GM12878 (cell line): ENCODE measurements around the gene GTPBP6. TPM values are rescaled to one million over a fixed set of nuclear protein-coding genes. Genes with fewer than 3 reads are reported as not detected.

ENCODE experiments used
- ATAC-seq: fragments of 200-7000 bp; cut with Tn5 transposase; 3 replicates; pipeline ENCODE4 v1.9.1; 2020; ENCODE audit warnings: mild to moderate bottlenecking, moderate library complexity
- BruUV-seq: library from RNA; stranded (reverse); fragments of 400-500 nt; replicated peaks from 2 replicates; lab custom pipeline; 2021; lab: Mats Ljungman, UMichigan
- CTCF ChIA-PET: fragments of 300-600 bp; sonication (Branson Sonifier 250); formaldehyde crosslinking; extraction: SDS; loops from one replicate; lab custom pipeline; 2021; ENCODE audit warnings: inconsistent platforms; lab: Yijun Ruan, JAX
- POLR2A ChIA-PET: fragments of 350-600 bp; formaldehyde crosslinking; extraction: SDS; loops from one replicate; lab custom pipeline; 2021; ENCODE audit warnings: inconsistent platforms; lab: Charles Lee
- RAD21 ChIA-PET: fragments of 300-600 bp; sonication (Branson Sonifier 250); formaldehyde crosslinking; loops from one replicate; lab custom pipeline; 2023; ENCODE audit warnings: antibody characterized with exemption; ENCODE audit not compliant: unreplicated experiment; lab: Charles Lee
- SMC1A ChIA-PET: fragments of 300-600 bp; sonication (Branson Sonifier 250); formaldehyde crosslinking; loops from one replicate; lab custom pipeline; 2023; ENCODE audit not compliant: unreplicated experiment, uncharacterized antibody; lab: Charles Lee
- DNase-seq: peaks from one replicate; pipeline ENCODE4 v3.0.0-alpha.2; 2011; ENCODE audit warnings: low read depth, low spot score
- FAIRE-seq: peaks from 3 replicates; lab custom pipeline; 2011; peaks lifted over from hg19 to GRCh38; lab: Jason Lieb, UNC
- H2AFZ ChIP-seq: 2 replicates; pipeline ENCODE4 v1.6.0; 2011; ENCODE audit warnings: low read depth, low read length, control low read depth; ENCODE audit not compliant: control insufficient read depth
- H3K27ac ChIP-seq: 2 replicates; pipeline ENCODE4 v1.5.1; 2011; ENCODE audit warnings: control low read depth; ENCODE audit not compliant: control insufficient read depth, insufficient read depth
- H3K27me3 ChIP-seq, 2 experiments: replicated peaks in 1 of 2; 2 replicates each; pipeline versions ENCODE4 v1.6.0 to v1.6.1; 2011; ENCODE audit warnings: low read length in 1 of 2; ENCODE audit not compliant: control insufficient read depth in 2 of 2, insufficient read depth in 2 of 2
- H3K36me3 ChIP-seq, 2 experiments: 2 replicates each; pipeline ENCODE4 v1.5.1; 2011; ENCODE audit warnings: low read length in 1 of 2; ENCODE audit not compliant: control insufficient read depth in 2 of 2, insufficient read depth in 2 of 2
- H3K4me1 ChIP-seq: 2 replicates; pipeline ENCODE4 v1.6.1; 2011; ENCODE audit warnings: mild to moderate bottlenecking, low read length, moderate library complexity, mixed read lengths; ENCODE audit not compliant: control insufficient read depth, insufficient read depth
- H3K4me2 ChIP-seq: 2 replicates; pipeline ENCODE4 v1.6.0; 2011; ENCODE audit warnings: control low read depth; ENCODE audit not compliant: control insufficient read depth, insufficient read depth
- H3K4me3 ChIP-seq: fragments of 200-600 bp; sonication (generic); 2 replicates; pipeline ENCODE4 v1.5.1; 2016
- H3K79me2 ChIP-seq: 2 replicates; pipeline ENCODE4 v1.6.0; 2011; ENCODE audit warnings: low read length; ENCODE audit not compliant: control insufficient read depth, insufficient read depth
- H3K9ac ChIP-seq: 2 replicates; pipeline ENCODE4 v1.8.0; 2011; ENCODE audit warnings: low read length, control low read depth, mixed read lengths; ENCODE audit not compliant: control insufficient read depth, insufficient read depth
- H3K9me3 ChIP-seq: replicated peaks from 3 replicates; pipeline ENCODE4 v1.5.1; 2011; ENCODE audit warnings: mild to moderate bottlenecking, low read length; ENCODE audit not compliant: control insufficient read depth, insufficient read depth
- H4K20me1 ChIP-seq: 2 replicates; pipeline ENCODE4 v1.6.0; 2011; ENCODE audit not compliant: control insufficient read depth, insufficient read depth
- BACH1 ChIP-seq: fragments of 450-650 bp; IDR thresholded peaks from 2 replicates; pipeline ENCODE4 v1.6.1; 2017; ENCODE audit warnings: mild to moderate bottlenecking, borderline replicate concordance
- CHD2 ChIP-seq: IDR thresholded peaks from 2 replicates; pipeline ENCODE4 v1.6.1; 2011; ENCODE audit warnings: low read depth, low read length, improper control_type of control experiment, borderline replicate concordance
- CREB1 ChIP-seq: IDR thresholded peaks from 2 replicates; pipeline ENCODE4 v1.6.1; 2012; ENCODE audit warnings: low read depth, mild to moderate bottlenecking, inconsistent platforms
- ESRRA ChIP-seq: IDR thresholded peaks from 2 replicates; pipeline ENCODE4 v1.6.1; 2012; ENCODE audit warnings: mild to moderate bottlenecking, low read length, improper control_type of control experiment
- GABPA ChIP-seq: IDR thresholded peaks from 2 replicates; pipeline ENCODE4 v1.6.1; 2014; ENCODE audit warnings: antibody characterized with exemption, low read depth, mild to moderate bottlenecking, inconsistent platforms
- GATAD2B ChIP-seq: fragments of 450-650 bp; conservative IDR thresholded peaks from 2 replicates; pipeline ENCODE4 v1.6.1; 2017; ENCODE audit warnings: low read depth, mild to moderate bottlenecking, moderate library complexity
- HDGF ChIP-seq: fragments of 450-650 bp; IDR thresholded peaks from 2 replicates; pipeline ENCODE4 v1.6.1; 2016; ENCODE audit warnings: antibody characterized with exemption
- MTA3 ChIP-seq: IDR thresholded peaks from 2 replicates; pipeline ENCODE4 v1.6.1; 2012; ENCODE audit warnings: low read length, inconsistent platforms, borderline replicate concordance
- POLR2A ChIP-seq: IDR thresholded peaks from 2 replicates; pipeline ENCODE4 v1.6.1; 2011; ENCODE audit warnings: low read depth, mild to moderate bottlenecking, low read length
- YBX1 ChIP-seq: fragments of 450-650 bp; IDR thresholded peaks from 2 replicates; pipeline ENCODE4 v1.6.1; 2016; ENCODE audit warnings: antibody characterized with exemption
- WGBS: methylation state at CpG from one replicate; pipeline ENCODE4 v1.1.6; 2016; ENCODE audit warnings: low lambda C conversion rate; ENCODE audit not compliant: insufficient replicate concordance, insufficient coverage; ENCODE audit errors: missing lambda C conversion rate; 5-methylcytosine and 5-hydroxymethylcytosine counted together
- in situ Hi-C: fragments of 300-500 bp; cut with MboI; formaldehyde crosslinking; loops from 9 replicates; pipeline ENCODE4 v1.14.3; 2018; ENCODE audit warnings: mixed read lengths
- intact Hi-C: fragments of 100-400 bp; cut with micrococcal nuclease; formaldehyde crosslinking; loops from one replicate; pipeline ENCODE4 v1.14.2; 2022; ENCODE audit not compliant: unreplicated experiment
- polyA plus RNA-seq, 11 experiments: library from polyadenylated mRNA; depleted of rRNA in 4 of 11; unstranded in 6 of 11; stranded (reverse) in 5 of 11; fragments of >200 nt; fragmentation: Nextera tagmentation in 4 of 11; fragmentation: Illumina TruSeq in 1 of 11; extraction: Ambion mirVana in 4 of 11; extraction: Trizol in 1 of 11; gene quantifications; 1 replicate in 1 of 11; 2 replicates in 10 of 11; pipeline versions ENCODE4 v1.2.1 to v1.2.3, GENCODE V29; 2011 to 2016; ENCODE audit warnings: inconsistent platforms in 2 of 11, missing spikeins in 2 of 11, low read depth in 1 of 11
- total RNA-seq, 4 experiments: library from RNA; depleted of rRNA in 3 of 4; stranded (reverse); fragments of >200 nt in 3 of 4; fragmentation: Illumina TruSeq in 1 of 4; extraction: Trizol in 1 of 4; gene quantifications; 2 replicates each; pipeline versions ENCODE4 v1.2.1 to v1.2.3, GENCODE V29; 2013 to 2021
- TF ChIP-seq, protein P1 (sequence below): fragments of 450-650 bp; IDR thresholded peaks from 2 replicates; pipeline ENCODE4 v1.6.1; 2017; ENCODE audit warnings: mild to moderate bottlenecking
- TF ChIP-seq, protein P2 (sequence below): fragments of 450-650 bp; IDR thresholded peaks from 2 replicates; pipeline ENCODE4 v1.6.1; 2017; ENCODE audit warnings: mild to moderate bottlenecking, moderate library complexity
- TF ChIP-seq, protein P3 (sequence below): IDR thresholded peaks from 2 replicates; pipeline ENCODE4 v1.6.1; 2012; ENCODE audit warnings: low read length, inconsistent platforms
- TF ChIP-seq, protein P4 (sequence below): fragments of 450-650 bp; IDR thresholded peaks from 2 replicates; pipeline ENCODE4 v1.6.1; 2017; ENCODE audit warnings: borderline replicate concordance
- TF ChIP-seq, protein P5 (sequence below): fragments of 450-650 bp; IDR thresholded peaks from 2 replicates; pipeline ENCODE4 v1.6.1; 2014; ENCODE audit warnings: mild to moderate bottlenecking

Gene GTPBP6
- total and polyA plus RNA-seq, 10 of the 15 experiments (the other 5 are each of a cell fraction or from before 2014, with no cell fraction given): 0.31 to 71.0 (median 21.1) TPM

DNA sequence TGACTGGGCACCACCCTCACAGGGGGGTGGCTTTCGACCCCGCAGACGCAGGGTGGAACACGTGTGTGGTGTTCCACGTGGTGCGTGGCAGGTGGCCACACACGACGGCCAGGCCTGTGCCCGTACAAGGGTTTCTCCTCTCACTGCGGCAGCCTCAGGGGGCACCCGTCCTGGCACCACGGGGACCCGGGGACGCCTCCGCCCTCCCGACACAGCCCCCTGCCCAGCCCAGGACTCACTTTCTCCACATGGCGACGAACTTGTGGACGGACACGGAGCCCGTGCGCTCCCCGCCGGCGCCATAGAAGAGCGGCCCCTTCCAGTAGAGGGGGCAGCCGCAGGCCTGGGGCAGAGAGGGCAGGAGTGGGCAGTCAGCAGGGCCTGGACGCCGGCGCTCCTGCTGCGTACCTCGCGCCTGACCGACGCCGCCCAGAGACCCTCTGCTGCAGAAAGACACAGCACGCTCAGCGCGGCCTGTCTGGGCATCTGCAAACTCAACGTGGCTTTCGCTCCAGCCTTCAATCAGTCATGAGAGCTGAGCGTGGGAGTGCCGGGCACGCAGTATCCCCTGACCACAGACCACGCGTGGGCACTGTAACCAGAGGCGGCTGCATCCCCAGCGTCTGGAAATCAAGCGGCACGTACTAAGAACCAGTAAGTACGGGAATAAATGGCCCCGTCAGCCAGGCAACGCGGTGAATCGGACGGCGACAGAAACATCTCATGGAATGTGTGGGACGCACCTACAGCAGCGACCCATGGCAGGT lies 28.9 kb upstream of the GTPBP6 start:
- Histone ChIP-seq H4K20me1 (no peaks in the 10 kb centered on the region), H3K4me1 (no peaks in the 10 kb centered on the region), H3K27ac (no peak overlapping the region), H3K9me3 (peaks cover 3% of the 10 kb centered on the region; the same call in 1 of the 3 replicates), H3K4me2 (no peak overlapping the region), H2AFZ (no peak overlapping the region), H3K9ac (no peak overlapping the region), H3K4me3 (no peak overlapping the region), H3K36me3 (no peaks in the 10 kb centered on the region), H3K79me2 (no peaks in the 10 kb centered on the region), H3K27me3 (no peaks in the 10 kb centered on the region)
- WGBS: 97% methylated on average over 59 of the region's 59 CpGs
- ChIA-PET CTCF (no interaction called here), POLR2A (no interaction called here), RAD21 (no interaction called here), SMC1A (no interaction called here)
- ATAC-seq (no peak), DNase-seq (no peak), FAIRE-seq (no peak)
- no TSS peak for BruUV-seq
- in situ Hi-C loops (no loop called here), intact Hi-C loops (no loop called here)
- no peak for TF ChIP-seq MTA3
- TF ChIP-seq, protein P1, sequence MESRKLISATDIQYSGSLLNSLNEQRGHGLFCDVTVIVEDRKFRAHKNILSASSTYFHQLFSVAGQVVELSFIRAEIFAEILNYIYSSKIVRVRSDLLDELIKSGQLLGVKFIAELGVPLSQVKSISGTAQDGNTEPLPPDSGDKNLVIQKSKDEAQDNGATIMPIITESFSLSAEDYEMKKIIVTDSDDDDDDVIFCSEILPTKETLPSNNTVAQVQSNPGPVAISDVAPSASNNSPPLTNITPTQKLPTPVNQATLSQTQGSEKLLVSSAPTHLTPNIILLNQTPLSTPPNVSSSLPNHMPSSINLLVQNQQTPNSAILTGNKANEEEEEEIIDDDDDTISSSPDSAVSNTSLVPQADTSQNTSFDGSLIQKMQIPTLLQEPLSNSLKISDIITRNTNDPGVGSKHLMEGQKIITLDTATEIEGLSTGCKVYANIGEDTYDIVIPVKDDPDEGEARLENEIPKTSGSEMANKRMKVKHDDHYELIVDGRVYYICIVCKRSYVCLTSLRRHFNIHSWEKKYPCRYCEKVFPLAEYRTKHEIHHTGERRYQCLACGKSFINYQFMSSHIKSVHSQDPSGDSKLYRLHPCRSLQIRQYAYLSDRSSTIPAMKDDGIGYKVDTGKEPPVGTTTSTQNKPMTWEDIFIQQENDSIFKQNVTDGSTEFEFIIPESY: no peak
- TF ChIP-seq, protein P2, sequence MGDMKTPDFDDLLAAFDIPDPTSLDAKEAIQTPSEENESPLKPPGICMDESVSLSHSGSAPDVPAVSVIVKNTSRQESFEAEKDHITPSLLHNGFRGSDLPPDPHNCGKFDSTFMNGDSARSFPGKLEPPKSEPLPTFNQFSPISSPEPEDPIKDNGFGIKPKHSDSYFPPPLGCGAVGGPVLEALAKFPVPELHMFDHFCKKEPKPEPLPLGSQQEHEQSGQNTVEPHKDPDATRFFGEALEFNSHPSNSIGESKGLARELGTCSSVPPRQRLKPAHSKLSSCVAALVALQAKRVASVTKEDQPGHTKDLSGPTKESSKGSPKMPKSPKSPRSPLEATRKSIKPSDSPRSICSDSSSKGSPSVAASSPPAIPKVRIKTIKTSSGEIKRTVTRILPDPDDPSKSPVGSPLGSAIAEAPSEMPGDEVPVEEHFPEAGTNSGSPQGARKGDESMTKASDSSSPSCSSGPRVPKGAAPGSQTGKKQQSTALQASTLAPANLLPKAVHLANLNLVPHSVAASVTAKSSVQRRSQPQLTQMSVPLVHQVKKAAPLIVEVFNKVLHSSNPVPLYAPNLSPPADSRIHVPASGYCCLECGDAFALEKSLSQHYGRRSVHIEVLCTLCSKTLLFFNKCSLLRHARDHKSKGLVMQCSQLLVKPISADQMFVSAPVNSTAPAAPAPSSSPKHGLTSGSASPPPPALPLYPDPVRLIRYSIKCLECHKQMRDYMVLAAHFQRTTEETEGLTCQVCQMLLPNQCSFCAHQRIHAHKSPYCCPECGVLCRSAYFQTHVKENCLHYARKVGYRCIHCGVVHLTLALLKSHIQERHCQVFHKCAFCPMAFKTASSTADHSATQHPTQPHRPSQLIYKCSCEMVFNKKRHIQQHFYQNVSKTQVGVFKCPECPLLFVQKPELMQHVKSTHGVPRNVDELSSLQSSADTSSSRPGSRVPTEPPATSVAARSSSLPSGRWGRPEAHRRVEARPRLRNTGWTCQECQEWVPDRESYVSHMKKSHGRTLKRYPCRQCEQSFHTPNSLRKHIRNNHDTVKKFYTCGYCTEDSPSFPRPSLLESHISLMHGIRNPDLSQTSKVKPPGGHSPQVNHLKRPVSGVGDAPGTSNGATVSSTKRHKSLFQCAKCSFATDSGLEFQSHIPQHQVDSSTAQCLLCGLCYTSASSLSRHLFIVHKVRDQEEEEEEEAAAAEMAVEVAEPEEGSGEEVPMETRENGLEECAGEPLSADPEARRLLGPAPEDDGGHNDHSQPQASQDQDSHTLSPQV: no peak
- TF ChIP-seq ESRRA: no peak
- TF ChIP-seq, protein P3, sequence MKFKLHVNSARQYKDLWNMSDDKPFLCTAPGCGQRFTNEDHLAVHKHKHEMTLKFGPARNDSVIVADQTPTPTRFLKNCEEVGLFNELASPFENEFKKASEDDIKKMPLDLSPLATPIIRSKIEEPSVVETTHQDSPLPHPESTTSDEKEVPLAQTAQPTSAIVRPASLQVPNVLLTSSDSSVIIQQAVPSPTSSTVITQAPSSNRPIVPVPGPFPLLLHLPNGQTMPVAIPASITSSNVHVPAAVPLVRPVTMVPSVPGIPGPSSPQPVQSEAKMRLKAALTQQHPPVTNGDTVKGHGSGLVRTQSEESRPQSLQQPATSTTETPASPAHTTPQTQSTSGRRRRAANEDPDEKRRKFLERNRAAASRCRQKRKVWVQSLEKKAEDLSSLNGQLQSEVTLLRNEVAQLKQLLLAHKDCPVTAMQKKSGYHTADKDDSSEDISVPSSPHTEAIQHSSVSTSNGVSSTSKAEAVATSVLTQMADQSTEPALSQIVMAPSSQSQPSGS: no peak
- TF ChIP-seq BACH1: no peak
- TF ChIP-seq, protein P4, sequence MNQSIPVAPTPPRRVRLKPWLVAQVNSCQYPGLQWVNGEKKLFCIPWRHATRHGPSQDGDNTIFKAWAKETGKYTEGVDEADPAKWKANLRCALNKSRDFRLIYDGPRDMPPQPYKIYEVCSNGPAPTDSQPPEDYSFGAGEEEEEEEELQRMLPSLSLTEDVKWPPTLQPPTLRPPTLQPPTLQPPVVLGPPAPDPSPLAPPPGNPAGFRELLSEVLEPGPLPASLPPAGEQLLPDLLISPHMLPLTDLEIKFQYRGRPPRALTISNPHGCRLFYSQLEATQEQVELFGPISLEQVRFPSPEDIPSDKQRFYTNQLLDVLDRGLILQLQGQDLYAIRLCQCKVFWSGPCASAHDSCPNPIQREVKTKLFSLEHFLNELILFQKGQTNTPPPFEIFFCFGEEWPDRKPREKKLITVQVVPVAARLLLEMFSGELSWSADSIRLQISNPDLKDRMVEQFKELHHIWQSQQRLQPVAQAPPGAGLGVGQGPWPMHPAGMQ: no peak
- TF ChIP-seq POLR2A: no peak
- TF ChIP-seq HDGF: no peak
- TF ChIP-seq GABPA: no peak
- no peak for TF ChIP-seq GATAD2B
- TF ChIP-seq, protein P5, sequence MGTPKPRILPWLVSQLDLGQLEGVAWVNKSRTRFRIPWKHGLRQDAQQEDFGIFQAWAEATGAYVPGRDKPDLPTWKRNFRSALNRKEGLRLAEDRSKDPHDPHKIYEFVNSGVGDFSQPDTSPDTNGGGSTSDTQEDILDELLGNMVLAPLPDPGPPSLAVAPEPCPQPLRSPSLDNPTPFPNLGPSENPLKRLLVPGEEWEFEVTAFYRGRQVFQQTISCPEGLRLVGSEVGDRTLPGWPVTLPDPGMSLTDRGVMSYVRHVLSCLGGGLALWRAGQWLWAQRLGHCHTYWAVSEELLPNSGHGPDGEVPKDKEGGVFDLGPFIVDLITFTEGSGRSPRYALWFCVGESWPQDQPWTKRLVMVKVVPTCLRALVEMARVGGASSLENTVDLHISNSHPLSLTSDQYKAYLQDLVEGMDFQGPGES: no peak
- TF ChIP-seq CREB1: no peak
- no peak for TF ChIP-seq CHD2
- no peak for TF ChIP-seq YBX1
